Neural progenitor cell (in vitro differentiated cells): ENCODE results near the gene OPCML. TPM values are rescaled to one million over a fixed set of nuclear protein-coding genes. Genes with fewer than 3 reads are reported as not detected.
A peak's percentile ranks its signal among the peaks of the same experiment; 100 is the strongest.

Experiments
- DNase-seq: peaks from one replicate; pipeline ENCODE4 v3.0.0-alpha.2; 2016; ENCODE audit warnings: low spot score
- H2AFZ ChIP-seq: fragments of 200-600 bp; sonication (generic); replicated peaks from 2 replicates; pipeline ENCODE4 v1.6.1; 2016; ENCODE audit warnings: antibody characterized with exemption
- H3F3A ChIP-seq: fragments of 200-600 bp; sonication (generic); 2 replicates; pipeline ENCODE4 v1.6.1; 2016; ENCODE audit warnings: antibody characterized with exemption, low read depth
- H3K27ac ChIP-seq: fragments of 200-600 bp; sonication (generic); 2 replicates; pipeline ENCODE4 v1.5.1; 2016; ENCODE audit warnings: mild to moderate bottlenecking
- H3K27me3 ChIP-seq: fragments of 200-600 bp; sonication (generic); 2 replicates; pipeline ENCODE4 v1.6.1; 2016; ENCODE audit warnings: mild to moderate bottlenecking, moderate library complexity
- H3K36me3 ChIP-seq: fragments of 200-600 bp; sonication (generic); 2 replicates; pipeline ENCODE4 v1.5.1; 2016
- H3K4me1 ChIP-seq: fragments of 200-600 bp; sonication (generic); 2 replicates; pipeline ENCODE4 v1.6.1; 2016; ENCODE audit warnings: mixed run types
- H3K4me2 ChIP-seq: fragments of 200-600 bp; sonication (generic); 2 replicates; pipeline ENCODE4 v1.6.1; 2016
- H3K4me3 ChIP-seq: fragments of 200-600 bp; sonication (generic); 2 replicates; pipeline ENCODE4 v1.5.1; 2016
- H3K79me2 ChIP-seq: fragments of 200-600 bp; sonication (generic); 2 replicates; pipeline ENCODE4 v1.6.1; 2016; ENCODE audit warnings: low read depth
- H3K9ac ChIP-seq: fragments of 200-600 bp; sonication (generic); 2 replicates; pipeline ENCODE4 v1.6.1; 2016
- H3K9me3 ChIP-seq: fragments of 200-600 bp; sonication (generic); 2 replicates; pipeline ENCODE4 v1.5.1; 2016; ENCODE audit warnings: low read depth
- H4K20me1 ChIP-seq: fragments of 200-600 bp; sonication (generic); 2 replicates; pipeline ENCODE4 v1.6.1; 2016; ENCODE audit warnings: low read depth
- H3K27ac Mint-ChIP-seq: 3 replicates; pipeline ENCODE4 v1.8.0; 2021; ENCODE audit warnings: mixed read lengths
- H3K27me3 Mint-ChIP-seq: 2 replicates; pipeline ENCODE4 v1.8.0; 2022; ENCODE audit warnings: low read depth, mild to moderate bottlenecking, inconsistent platforms, moderate library complexity, mixed read lengths; ENCODE audit not compliant: insufficient read depth
- H3K36me3 Mint-ChIP-seq: 3 replicates; pipeline ENCODE4 v1.8.0; 2021; ENCODE audit warnings: mixed read lengths
- H3K4me1 Mint-ChIP-seq: 3 replicates; pipeline ENCODE4 v1.8.0; 2021; ENCODE audit warnings: mixed read lengths
- H3K4me3 Mint-ChIP-seq: 3 replicates; pipeline ENCODE4 v1.8.0; 2021; ENCODE audit warnings: mild to moderate bottlenecking, moderate library complexity, mixed read lengths
- H3K9me3 Mint-ChIP-seq: 3 replicates; pipeline ENCODE4 v1.8.0; 2020; ENCODE audit warnings: mixed read lengths
- EZH2 ChIP-seq: fragments of 200-600 bp; sonication (generic); IDR thresholded peaks from 2 replicates; pipeline ENCODE4 v1.6.1; 2017; ENCODE audit warnings: antibody characterized with exemption, mild to moderate bottlenecking, moderate library complexity
- EZH2phosphoT487 ChIP-seq: fragments of 200-600 bp; sonication (generic); IDR thresholded peaks from 2 replicates; pipeline ENCODE4 v1.6.1; 2017; ENCODE audit warnings: antibody characterized with exemption
- total RNA-seq: library from RNA; depleted of rRNA; stranded (reverse); fragments of >200 nt; gene quantifications from 2 replicates; pipeline ENCODE4 v1.2.3, GENCODE V29; 2015; ENCODE audit warnings: low replicate concordance
- TF ChIP-seq, protein P1 (sequence below): fragments of 200-600 bp; sonication (generic); IDR thresholded peaks from 2 replicates; pipeline ENCODE4 v1.5.1; 2017; ENCODE audit warnings: antibody characterized with exemption, mild to moderate bottlenecking

Gene OPCML
- total RNA-seq, 1 donor from 2014 or later = 0.02 TPM

DNA sequence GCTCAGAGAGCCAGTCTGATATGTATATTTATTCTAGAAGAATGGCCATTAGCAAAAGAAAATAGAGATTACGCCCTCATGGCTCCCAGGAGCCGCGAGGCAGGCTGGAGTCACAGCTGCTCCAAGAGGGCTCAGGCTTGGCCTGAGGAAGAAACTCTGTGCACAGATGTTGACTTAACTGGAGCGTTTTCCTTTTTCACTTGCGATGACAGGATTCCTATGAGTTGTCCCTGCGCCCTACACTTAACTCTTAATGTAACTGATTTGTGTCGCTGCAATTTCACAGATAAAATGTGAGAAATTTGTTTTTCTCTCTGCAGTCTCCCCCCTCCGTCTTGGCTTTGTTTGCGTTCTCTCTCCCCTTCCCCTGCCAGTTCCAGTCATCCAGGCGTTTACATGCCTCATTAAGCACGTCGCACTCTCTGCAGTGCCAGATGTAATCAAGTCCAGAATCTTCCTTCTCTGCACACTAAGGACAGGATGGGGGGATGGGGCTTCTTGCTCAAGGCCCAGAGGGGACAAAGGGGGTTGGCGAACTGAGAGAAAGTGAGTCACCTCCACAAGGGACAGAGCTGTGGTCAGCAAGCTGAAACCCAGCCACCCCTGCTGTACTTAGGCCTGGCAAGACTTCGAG lies 1101.8 kb downstream of the OPCML start:
- Histone ChIP-seq H3K27me3 (no peaks in the 10 kb centered on the region), H3K4me1 (peaks cover 11% of the 10 kb centered on the region), H3K79me2 (no peaks in the 10 kb centered on the region), H3F3A (no peaks in the 10 kb centered on the region), H3K36me3 (no peaks in the 10 kb centered on the region), H3K27ac (no peak overlapping the region), H3K4me3 (no peak overlapping the region), H4K20me1 (no peaks in the 10 kb centered on the region), H3K9me3 (no peaks in the 10 kb centered on the region), H2AFZ (peak overlapping the region; percentile 27), H3K4me2 (no peak overlapping the region), H3K9ac (no peak overlapping the region)
- peak overlapping the region; percentile 19 for H3K27ac Mint-ChIP-seq
- DNase-seq = peak; percentile 48
- no peaks in the 10 kb centered on the region for H3K36me3 Mint-ChIP-seq
- peaks cover 3% of the 10 kb centered on the region for H3K9me3 Mint-ChIP-seq
- TF ChIP-seq EZH2 (no peak), EZH2phosphoT487 (no peak)
- TF ChIP-seq, protein P1, sequence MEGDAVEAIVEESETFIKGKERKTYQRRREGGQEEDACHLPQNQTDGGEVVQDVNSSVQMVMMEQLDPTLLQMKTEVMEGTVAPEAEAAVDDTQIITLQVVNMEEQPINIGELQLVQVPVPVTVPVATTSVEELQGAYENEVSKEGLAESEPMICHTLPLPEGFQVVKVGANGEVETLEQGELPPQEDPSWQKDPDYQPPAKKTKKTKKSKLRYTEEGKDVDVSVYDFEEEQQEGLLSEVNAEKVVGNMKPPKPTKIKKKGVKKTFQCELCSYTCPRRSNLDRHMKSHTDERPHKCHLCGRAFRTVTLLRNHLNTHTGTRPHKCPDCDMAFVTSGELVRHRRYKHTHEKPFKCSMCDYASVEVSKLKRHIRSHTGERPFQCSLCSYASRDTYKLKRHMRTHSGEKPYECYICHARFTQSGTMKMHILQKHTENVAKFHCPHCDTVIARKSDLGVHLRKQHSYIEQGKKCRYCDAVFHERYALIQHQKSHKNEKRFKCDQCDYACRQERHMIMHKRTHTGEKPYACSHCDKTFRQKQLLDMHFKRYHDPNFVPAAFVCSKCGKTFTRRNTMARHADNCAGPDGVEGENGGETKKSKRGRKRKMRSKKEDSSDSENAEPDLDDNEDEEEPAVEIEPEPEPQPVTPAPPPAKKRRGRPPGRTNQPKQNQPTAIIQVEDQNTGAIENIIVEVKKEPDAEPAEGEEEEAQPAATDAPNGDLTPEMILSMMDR = no peak
- peaks cover 29% of the 10 kb centered on the region for H3K4me1 Mint-ChIP-seq
- H3K4me3 Mint-ChIP-seq = no peak overlapping the region
- H3K27me3 Mint-ChIP-seq = peaks cover 5% of the 10 kb centered on the region

DNA sequence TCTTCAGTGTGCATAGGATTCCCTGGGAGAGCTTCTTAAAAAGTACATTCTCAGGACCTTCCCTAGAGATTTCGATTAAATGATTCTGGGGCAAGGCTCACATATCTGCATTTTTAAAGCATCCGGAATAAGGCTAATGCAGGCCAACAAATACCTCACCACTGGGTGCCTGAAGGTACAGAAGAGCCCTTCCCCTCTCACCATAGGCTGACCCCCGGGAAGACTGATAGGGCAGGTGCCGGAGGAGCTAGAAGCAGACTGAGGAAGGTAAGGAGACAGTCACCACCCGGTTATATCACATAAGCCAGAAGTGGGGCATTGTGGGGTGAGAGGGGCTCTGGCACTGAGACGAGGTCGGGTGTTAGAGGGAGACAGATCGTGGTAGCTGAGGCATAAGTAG lies 1102.6 kb downstream of the OPCML start:
- Mint-ChIP-seq H3K27ac (peak overlapping the region; percentile 85), H3K36me3 (no peaks in the 10 kb centered on the region), H3K9me3 (no peaks in the 10 kb centered on the region), H3K4me1 (peaks cover 31% of the 10 kb centered on the region), H3K4me3 (no peak overlapping the region), H3K27me3 (peaks cover 5% of the 10 kb centered on the region)
- Histone ChIP-seq H3K9ac (no peak overlapping the region), H3F3A (no peaks in the 10 kb centered on the region), H3K4me2 (no peak overlapping the region), H3K27me3 (no peaks in the 10 kb centered on the region), H3K9me3 (no peaks in the 10 kb centered on the region), H2AFZ (no peak overlapping the region), H3K36me3 (no peaks in the 10 kb centered on the region), H3K27ac (no peak overlapping the region), H4K20me1 (no peaks in the 10 kb centered on the region), H3K79me2 (no peaks in the 10 kb centered on the region), H3K4me1 (peaks cover 11% of the 10 kb centered on the region), H3K4me3 (no peak overlapping the region)
- no peak for DNase-seq
- TF ChIP-seq EZH2phosphoT487 (no peak), EZH2 (no peak)
- TF ChIP-seq, protein P1 = no peak

DNA sequence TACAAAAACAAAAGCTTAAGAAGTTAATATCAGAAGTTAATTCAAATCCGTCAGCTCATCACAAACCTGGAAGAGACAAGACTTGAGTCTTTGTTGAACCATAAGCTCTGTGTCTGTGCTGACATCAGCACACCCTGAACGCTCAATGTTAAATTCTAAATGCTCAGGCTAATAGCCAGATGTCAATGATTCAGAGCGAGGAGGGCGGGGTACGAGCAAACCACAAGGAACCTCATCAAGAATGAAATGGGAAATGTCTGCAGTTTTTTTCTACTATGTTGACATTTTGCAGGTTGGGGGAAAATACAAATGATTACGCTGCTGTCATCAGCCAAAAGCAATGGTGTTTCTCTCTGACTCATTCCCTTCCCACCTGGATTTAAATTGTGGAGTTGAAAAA lies 1104.7 kb downstream of the OPCML start:
- Histone ChIP-seq H3K4me2 (no peak overlapping the region), H3K9me3 (no peaks in the 10 kb centered on the region), H2AFZ (no peak overlapping the region), H3K79me2 (no peaks in the 10 kb centered on the region), H3F3A (no peaks in the 10 kb centered on the region), H3K4me1 (peaks cover 11% of the 10 kb centered on the region), H3K9ac (no peak overlapping the region), H4K20me1 (no peaks in the 10 kb centered on the region), H3K27ac (no peak overlapping the region), H3K36me3 (no peaks in the 10 kb centered on the region), H3K27me3 (no peaks in the 10 kb centered on the region), H3K4me3 (no peak overlapping the region)
- TF ChIP-seq EZH2phosphoT487 (no peak), EZH2 (no peak)
- TF ChIP-seq, protein P1 = no peak
- Mint-ChIP-seq H3K9me3 (no peaks in the 10 kb centered on the region), H3K27me3 (peaks cover 5% of the 10 kb centered on the region), H3K4me1 (peaks cover 34% of the 10 kb centered on the region), H3K4me3 (no peak overlapping the region), H3K27ac (no peak overlapping the region), H3K36me3 (no peaks in the 10 kb centered on the region)
- no peak for DNase-seq
